Panc1 (cell line): Measurements from ENCODE around the gene ACSL6. TPM values are rescaled to one million over a fixed set of nuclear protein-coding genes. Genes with fewer than 3 reads are reported as not detected.

Source experiments
- ATAC-seq: fragments of 200-7000 bp; cut with Tn5 transposase; 2 replicates; pipeline ENCODE4 v1.9.1; 2020; ENCODE audit warnings: mild to moderate bottlenecking, moderate library complexity
- BruUV-seq: library from RNA; stranded (reverse); fragments of 400-500 nt; replicated peaks from 2 replicates; lab custom pipeline; 2021; lab: Mats Ljungman, UMichigan
- CTCF ChIA-PET: fragments of 300-600 bp; sonication (Branson Sonifier 250); formaldehyde crosslinking; loops from one replicate; lab custom pipeline; 2022; ENCODE audit warnings: antibody characterized with exemption; lab: Charles Lee
- POLR2A ChIA-PET: fragments of 300-600 bp; sonication (Branson Sonifier 250); formaldehyde crosslinking; loops from one replicate; lab custom pipeline; 2022; ENCODE audit warnings: antibody characterized with exemption; lab: Charles Lee
- DNase-seq: peaks from one replicate; pipeline ENCODE4 v3.0.0-alpha.2; 2010; ENCODE audit warnings: low read depth, low spot score
- H3K27ac ChIP-seq: 2 replicates; pipeline ENCODE4 v1.5.1; 2011; ENCODE audit warnings: mild to moderate bottlenecking, low read length, inconsistent platforms
- H3K27me3 ChIP-seq: fragments of 200-500 bp; sonication (Bioruptor generic); 2 replicates; pipeline ENCODE4 v1.6.0; 2014; ENCODE audit warnings: low read length, inconsistent platforms; ENCODE audit not compliant: control insufficient read depth, insufficient read depth
- H3K36me3 ChIP-seq: fragments of 200-500 bp; sonication (Bioruptor generic); 2 replicates; pipeline ENCODE4 v1.5.1; 2014; ENCODE audit warnings: inconsistent platforms, mild to moderate bottlenecking, low read length, moderate library complexity; ENCODE audit not compliant: control insufficient read depth, insufficient read depth
- H3K4me1 ChIP-seq: 2 replicates; pipeline ENCODE4 v1.5.1; 2011; ENCODE audit warnings: inconsistent platforms, mild to moderate bottlenecking, low read length, moderate library complexity; ENCODE audit not compliant: control insufficient read depth, insufficient read depth
- H3K4me3 ChIP-seq, 2 experiments: 2 replicates each; pipeline ENCODE4 v1.5.1; 2011 to 2012; ENCODE audit warnings: low read depth in 2 of 2, low read length in 2 of 2, mild to moderate bottlenecking in 2 of 2, inconsistent platforms in 1 of 2, moderate library complexity in 1 of 2
- H3K9me3 ChIP-seq: fragments of 200-500 bp; sonication (Bioruptor generic); 2 replicates; pipeline ENCODE4 v1.5.1; 2014; ENCODE audit warnings: low read depth, mild to moderate bottlenecking, inconsistent platforms, low read length, moderate library complexity; ENCODE audit not compliant: control insufficient read depth, insufficient read depth
- CTCF ChIP-seq: fragments of 450-650 bp; IDR thresholded peaks from 2 replicates; pipeline ENCODE4 v1.5.1; 2017; ENCODE audit warnings: mild to moderate bottlenecking
- POLR2AphosphoS5 ChIP-seq: IDR thresholded peaks from 2 replicates; pipeline ENCODE4 v1.6.1; 2012; ENCODE audit warnings: mild to moderate bottlenecking, low read depth, low read length, moderate library complexity
- REST ChIP-seq, 2 experiments: IDR thresholded peaks; 2 replicates each; pipeline ENCODE4 v1.6.1; 2011 to 2012; ENCODE audit warnings: low read depth in 2 of 2, control low read depth in 1 of 2, low read length in 1 of 2, mild to moderate bottlenecking in 1 of 2, moderate library complexity in 1 of 2; ENCODE audit not compliant: insufficient read depth in 1 of 2
- SIN3A ChIP-seq: IDR thresholded peaks from 2 replicates; pipeline ENCODE4 v1.6.1; 2012; ENCODE audit warnings: low read depth, mild to moderate bottlenecking, low read length, moderate library complexity, borderline replicate concordance; ENCODE audit not compliant: insufficient read depth
- TCF7L2 ChIP-seq: IDR thresholded peaks from 2 replicates; pipeline ENCODE4 v1.6.1; 2011; ENCODE audit warnings: mild to moderate bottlenecking, low read depth, low read length, inconsistent platforms
- in situ Hi-C: cut with HindIII; loops from 2 replicates; pipeline ENCODE4 v1.10.0; 2016; ENCODE audit warnings: low sequenced_read_pairs, low pct_unique_long_range_greater_than_20kb
- intact Hi-C: fragments of 100-400 bp; cut with micrococcal nuclease; formaldehyde crosslinking; loops from one replicate; pipeline ENCODE4 v1.10.0; 2022; ENCODE audit not compliant: unreplicated experiment
- total RNA-seq: library from RNA; stranded (reverse); gene quantifications from one replicate; pipeline ENCODE4 v1.2.1, GENCODE V29; 2021; ENCODE audit not compliant: unreplicated experiment

Gene ACSL6
- total RNA-seq, 1 experiment from 2014 or later: 0.18 TPM

GRCh38 chr5:131993676-131994075 lies 17.8 kb downstream of the ACSL6 start:
- in situ Hi-C loops: no loop called here
- Histone ChIP-seq H3K27me3 (no peaks in the 10 kb centered on the region), H3K9me3 (no peaks in the 10 kb centered on the region), H3K4me3 (no peak overlapping the region), H3K4me1 (no peaks in the 10 kb centered on the region), H3K36me3 (no peaks in the 10 kb centered on the region), H3K27ac (no peak overlapping the region)
- ChIA-PET CTCF (interaction anchor here (0.5 kb wide), 1 partner anchor 254 kb away, joined by 4 read pairs; no protein-coding TSS in a partner anchor), POLR2A (no interaction called here)
- no peak for ATAC-seq
- no TSS peak for BruUV-seq
- TF ChIP-seq POLR2AphosphoS5: no peak
- TF ChIP-seq REST (IDR thresholded peaks at IDR 0.05; ENCODE audit: insufficient read depth in 1 of 2, low read depth in 2 of 2, low read length in 1 of 2): no peak
- intact Hi-C loops: no loop called here
- DNase-seq: no peak

- TF ChIP-seq CTCF: no peak
- TF ChIP-seq REST (IDR thresholded peaks at IDR 0.05; ENCODE audit: insufficient read depth in 1 of 2, low read depth in 2 of 2, low read length in 1 of 2): no peak
- TF ChIP-seq TCF7L2: no peak
- no peak for TF ChIP-seq POLR2AphosphoS5
- TF ChIP-seq SIN3A: no peak
- H3K9me3 ChIP-seq: no peaks in the 10 kb centered on the region
- no peak overlapping the region for H3K27ac ChIP-seq
- no peak for DNase-seq
- H3K4me3 ChIP-seq: no peak overlapping the region
- ChIA-PET CTCF (no interaction called here), POLR2A (no interaction called here)
- intact Hi-C loops (no loop called here), in situ Hi-C loops (no loop called here)
- no peaks in the 10 kb centered on the region for H3K27me3 ChIP-seq
- ATAC-seq: no peak
- H3K4me1 ChIP-seq: no peaks in the 10 kb centered on the region
- no TSS peak for BruUV-seq
- no peaks in the 10 kb centered on the region for H3K36me3 ChIP-seq
Measured at GRCh38 chr5:131992370-131992769, 19.1 kb downstream of the ACSL6 start.
